DND-41 (cell line): ENCODE results near the gene NKAIN2.

Experiments used
- CTCF ChIP-seq: IDR thresholded peaks from 2 replicates; pipeline ENCODE4 v1.5.1; 2012; ENCODE audit warnings: borderline replicate concordance, low read length, moderate library complexity, mild to moderate bottlenecking; ENCODE audit not compliant: poor library complexity, severe bottlenecking; ENCODE audit errors: extremely low read depth
- EZH2 ChIP-seq: IDR thresholded peaks from 3 replicates; pipeline ENCODE4 v1.6.1; 2012; ENCODE audit warnings: borderline replicate concordance, low read depth, mild to moderate bottlenecking, moderate library complexity, low read length, inconsistent platforms; ENCODE audit not compliant: severe bottlenecking

GRCh38 chr6:124536157-124536841 is 732.6 kb downstream of the NKAIN2 start:
- TF ChIP-seq EZH2 (no peak), CTCF (no peak)
